Heart left ventricle (tissue), 16 donors: ENCODE measurements around the gene ROBO1. TPM values are rescaled to one million over a fixed set of nuclear protein-coding genes. Genes with fewer than 3 reads are reported as not detected.

Experiments used
- ATAC-seq, 4 donors: fragments of 200-7000 bp; cut with Tn5 transposase; one replicate each; pipeline ENCODE4 v1.9.1; 2020 to 2022; ENCODE audit warnings: moderate library complexity in 4 of 4, mild to moderate bottlenecking in 3 of 4, moderate number of reproducible peaks in 1 of 4
- DNase-seq, 5 donors: peaks; one replicate each; pipeline ENCODE4 v3.0.0-alpha.2; 2020
- H3K27ac ChIP-seq, 12 donors: fragments of 200-600 bp; sonication (generic) in 4 of 12; one replicate each; pipeline versions ENCODE4 v1.5.0 to v1.8.0; 2016 to 2022; ENCODE audit warnings: mild to moderate bottlenecking in 2 of 12
- H3K27me3 ChIP-seq, 9 donors: fragments of 200-600 bp; sonication (generic) in 2 of 9; one replicate each; pipeline versions ENCODE4 v1.5.1 to v1.8.0; 2016 to 2022; ENCODE audit warnings: mild to moderate bottlenecking in 3 of 9
- H3K36me3 ChIP-seq, 9 donors: fragments of 200-600 bp; sonication (generic) in 2 of 9; one replicate each; pipeline versions ENCODE4 v1.5.0 to v1.8.0; 2018 to 2022; ENCODE audit warnings: mild to moderate bottlenecking in 2 of 9
- H3K4me1 ChIP-seq, 12 donors: fragments of 200-600 bp; sonication (generic) in 4 of 12; one replicate each; pipeline versions ENCODE4 v1.5.0 to v1.8.0; 2016 to 2022; ENCODE audit warnings: mild to moderate bottlenecking in 3 of 12
- H3K4me3 ChIP-seq, 12 donors: fragments of 200-600 bp; sonication (generic) in 4 of 12; one replicate each; pipeline versions ENCODE4 v1.5.0 to v1.8.0; 2017 to 2022; ENCODE audit warnings: mild to moderate bottlenecking in 9 of 12, moderate library complexity in 4 of 12
- H3K9me3 ChIP-seq, 12 donors: fragments of 200-600 bp; sonication (generic) in 4 of 12; one replicate each; pipeline versions ENCODE4 v1.5.0 to v1.8.0; 2016 to 2022; ENCODE audit warnings: mild to moderate bottlenecking in 1 of 12
- CTCF ChIP-seq, 12 donors: fragments of 200-600 bp; sonication (generic) in 4 of 12; IDR thresholded peaks; one replicate each; pipeline versions ENCODE4 v1.5.0 to v1.8.0; 2018 to 2022; ENCODE audit warnings: antibody characterized with exemption in 12 of 12, mild to moderate bottlenecking in 5 of 12
- POLR2A ChIP-seq, 2 donors: fragments of 450-650 bp; IDR thresholded peaks; one replicate each; pipeline ENCODE4 v1.6.1; 2017; ENCODE audit warnings: antibody characterized with exemption in 2 of 2, mild to moderate bottlenecking in 2 of 2, moderate library complexity in 2 of 2
- WGBS, 4 donors: extraction: QIAGEN DNeasy Blood & Tissue Kit in 2 of 4; methylation state at CpG; one replicate each; pipeline versions ENCODE4 v1.1.5 to v1.1.7; 2013 to 2018; 5-methylcytosine and 5-hydroxymethylcytosine counted together
- intact Hi-C, 10 donors: fragments of 100-400 bp; cut with DNase I; formaldehyde crosslinking; loops; one replicate each; pipeline versions ENCODE4 v1.11.1 to v1.14.2; 2022
- polyA plus RNA-seq, 2 donors: library from polyadenylated mRNA; stranded (reverse); fragments of 200-250 nt; gene quantifications; one replicate each; pipeline ENCODE4 v1.2.3, GENCODE V29; 2013
- total RNA-seq, 9 donors: library from RNA; depleted of rRNA in 2 of 9; stranded (reverse); fragments of >200 nt in 2 of 9; fragmentation: NEBNext Ultra II Directional in 3 of 9; extraction: Animal tissue kit (Norgen Biotek cat#: 25700) in 3 of 9; gene quantifications; one replicate each; pipeline versions ENCODE4 v1.1.0 to v1.2.4, GENCODE V29; 2016 to 2023
- donor health status: ischemic (EF 13 %, LVEDD 7.1; RV severe dilation, severe dysfunction).
- donor health status: healthy with polysubstance abuse.
- donor health status: DM: no; HTN: yes; CAD: no.
- donor health status: DM: no; HTN: no; CAD: no.
- donor health status: ischemic (EF 25% LVEDD 6.9; RV normal size, moderate dysfunction).
- donor health status: ischemic (EF 25% LVEDD 5.7; RV mildly dilated, moderate dysfunction).
- donor health status: healthy.
- donor health status: DM: yes; HTN: yes; CAD: no.
- donor health status: ischemic (EF 35%, LVEDD 5.7; RV mildly dilated, moderate dysfunction).
- donor health status: nonischemic (EF 11% LVEDD 7.7; RV severe dilation, severe dysfunction).
- donor health status: DM: yes; HTN: yes; CAD: no.
- donor health status: PGD.
- donor health status: ischemic (EF 29% LVEDD 5.4; RV normal size, mild dysfunction).
- donor health status: nonischemic (EF 23%, LVEDD 6.1; RV moderate dilation, normal function).

Gene ROBO1
- total and polyA plus RNA-seq, 11 donors = 1.4 to 14.8 (median 5.7) TPM

- H3K9me3 ChIP-seq = peaks cover 0 to 11% (median 0%) of the 10 kb centered on the region in 12 donors
- DNase-seq = no peak
- TF ChIP-seq POLR2A (IDR thresholded peaks at IDR 0.05) (no peak), CTCF (IDR thresholded peaks at IDR 0.05) (no peak)
- H3K4me1 ChIP-seq = no peaks in the 10 kb centered on the region
- no peak overlapping the region for H3K4me3 ChIP-seq
- intact Hi-C loops = no loop called here
- no peak for ATAC-seq
- WGBS, 4 donors = 71 to 75% (median 73%) methylated on average over 7 of the region's 7 CpGs
- no peaks in the 10 kb centered on the region for H3K27me3 ChIP-seq
- H3K27ac ChIP-seq = no peak overlapping the region
- H3K36me3 ChIP-seq = no peaks in the 10 kb centered on the region
Measured at GRCh38 chr3:79233431-79234060, 534.3 kb downstream of the ROBO1 start.

GRCh38 chr3:79230266-79230665, 537.5 kb downstream of the ROBO1 start:
- H3K27me3 ChIP-seq = no peaks in the 10 kb centered on the region
- no peak overlapping the region for H3K27ac ChIP-seq
- TF ChIP-seq CTCF (IDR thresholded peaks at IDR 0.05) (no peak), POLR2A (IDR thresholded peaks at IDR 0.05) (no peak)
- intact Hi-C loops = no loop called here
- peaks cover 0 to 8% (median 0%) of the 10 kb centered on the region in 12 donors for H3K9me3 ChIP-seq
- ATAC-seq (no peak), DNase-seq (no peak)
- H3K36me3 ChIP-seq = no peaks in the 10 kb centered on the region
- H3K4me3 ChIP-seq = no peak overlapping the region
- WGBS, 4 donors = 92 to 95% (median 94%) methylated on average over 1 of the region's 1 CpG
- no peaks in the 10 kb centered on the region for H3K4me1 ChIP-seq

GRCh38 chr3:79217096-79217495, 550.7 kb downstream of the ROBO1 start:
- WGBS, 4 donors = 49 to 67% (median 55%) methylated on average over 2 of the region's 2 CpGs
- no peak overlapping the region for H3K27ac ChIP-seq
- H3K9me3 ChIP-seq = no peaks in the 10 kb centered on the region
- H3K4me3 ChIP-seq = no peak overlapping the region
- H3K4me1 ChIP-seq = no peaks in the 10 kb centered on the region
- DNase-seq = no peak
- TF ChIP-seq CTCF (IDR thresholded peaks at IDR 0.05) (no peak), POLR2A (IDR thresholded peaks at IDR 0.05) (no peak)
- H3K36me3 ChIP-seq = no peaks in the 10 kb centered on the region
- no peaks in the 10 kb centered on the region for H3K27me3 ChIP-seq
- no peak for ATAC-seq
- intact Hi-C loops = no loop called here

GRCh38 chr3:79215286-79215685, 552.5 kb downstream of the ROBO1 start:
- Histone ChIP-seq H3K9me3 (peaks cover 0 to under 1% (median 0%) of the 10 kb centered on the region in 12 donors), H3K4me1 (no peaks in the 10 kb centered on the region), H3K4me3 (no peak overlapping the region), H3K27ac (no peak overlapping the region), H3K36me3 (no peaks in the 10 kb centered on the region), H3K27me3 (no peaks in the 10 kb centered on the region)
- WGBS, 4 donors = 40 to 71% (median 54%) methylated on average over 4 of the region's 4 CpGs
- TF ChIP-seq POLR2A (IDR thresholded peaks at IDR 0.05) (no peak), CTCF (IDR thresholded peaks at IDR 0.05) (no peak)
- no peak for DNase-seq
- intact Hi-C loops = no loop called here
- ATAC-seq = no peak
